HepG2 (cell line): Measurements from ENCODE around the gene ADCK2. TPM values are rescaled to one million over a fixed set of nuclear protein-coding genes. Genes with fewer than 3 reads are reported as not detected.

ENCODE experiments used
- ATAC-seq: fragments of 200-7000 bp; cut with Tn5 transposase; 3 replicates; pipeline ENCODE4 v1.9.1; 2020; ENCODE audit warnings: mild to moderate bottlenecking, moderate library complexity
- BruUV-seq: library from RNA; stranded (reverse); fragments of 400-500 nt; replicated peaks from 2 replicates; lab custom pipeline; 2021; lab: Mats Ljungman, UMichigan
- CTCF ChIA-PET: fragments of 300-600 bp; formaldehyde crosslinking; extraction: SDS; loops from one replicate; lab custom pipeline; 2021; ENCODE audit warnings: low total read pairs, inconsistent platforms, low intra/inter-chr PET ratio; lab: Yijun Ruan, JAX
- POLR2A ChIA-PET: fragments of 350-600 bp; sonication (Branson Sonifier 250); formaldehyde crosslinking; loops from one replicate; lab custom pipeline; 2020; ENCODE audit warnings: antibody characterized with exemption, inconsistent platforms; lab: Yijun Ruan, JAX
- DNase-seq: peaks from one replicate; pipeline ENCODE4 v3.0.0-alpha.2; 2015; ENCODE audit warnings: low spot score
- FAIRE-seq: peaks from 3 replicates; lab custom pipeline; 2011; peaks lifted over from hg19 to GRCh38; lab: Jason Lieb, UNC
- H2AFZ ChIP-seq: one replicate; pipeline ENCODE4 v1.6.1; 2011; ENCODE audit warnings: low read length, inconsistent platforms
- H3K27ac ChIP-seq: fragments of 300-600 bp; 3 replicates; pipeline ENCODE4 v1.8.0; 2011; ENCODE audit warnings: mixed run types, mild to moderate bottlenecking, mixed read lengths, low read length, inconsistent platforms; ENCODE audit not compliant: insufficient read depth; ENCODE audit errors: extremely low read length
- H3K27me3 ChIP-seq, 2 experiments: fragments of 200-600 bp in 1 of 2; 2 replicates in 1 of 2; 3 replicates in 1 of 2; pipeline versions ENCODE4 v1.6.0 to v1.8.0; 2011; ENCODE audit warnings: low read length in 2 of 2, mild to moderate bottlenecking in 2 of 2, moderate library complexity in 2 of 2, inconsistent platforms in 1 of 2; ENCODE audit not compliant: insufficient read depth in 2 of 2, control insufficient read depth in 1 of 2
- H3K36me3 ChIP-seq, 2 experiments: fragments of 200-600 bp in 1 of 2; replicated peaks in 1 of 2; 2 replicates in 1 of 2; 3 replicates in 1 of 2; pipeline versions ENCODE4 v1.5.1 to v1.8.0; 2011; ENCODE audit warnings: low read length in 2 of 2, inconsistent platforms in 1 of 2; ENCODE audit not compliant: insufficient read depth in 2 of 2, control insufficient read depth in 1 of 2
- H3K4me1 ChIP-seq: 2 replicates; pipeline ENCODE4 v1.5.1; 2012; ENCODE audit warnings: low read length, inconsistent platforms; ENCODE audit not compliant: insufficient read depth
- H3K4me2 ChIP-seq: 2 replicates; pipeline ENCODE4 v1.6.0; 2011; ENCODE audit warnings: low read depth, low read length, inconsistent platforms
- H3K4me3 ChIP-seq, 3 experiments: fragments of 200-600 bp in 1 of 3; sonication (generic), shearing (Covaris generic) in 1 of 3; replicated peaks in 1 of 3; 2 replicates each; pipeline ENCODE4 v1.5.1; 2011 to 2016; ENCODE audit warnings: low read length in 3 of 3, inconsistent platforms in 2 of 3, low read depth in 2 of 3, mild to moderate bottlenecking in 2 of 3, control low read depth in 1 of 3, mixed read lengths in 1 of 3; ENCODE audit not compliant: insufficient read depth in 1 of 3
- H3K79me2 ChIP-seq: one replicate; pipeline ENCODE4 v1.6.1; 2011; ENCODE audit warnings: low read length, inconsistent platforms; ENCODE audit not compliant: insufficient read depth
- H3K9ac ChIP-seq: 2 replicates; pipeline ENCODE4 v1.6.0; 2011; ENCODE audit warnings: mild to moderate bottlenecking, low read depth, low read length, inconsistent platforms; ENCODE audit not compliant: insufficient read depth
- H3K9me3 ChIP-seq: 2 replicates; pipeline ENCODE4 v1.5.1; 2012; ENCODE audit warnings: mild to moderate bottlenecking, low read length
- H4K20me1 ChIP-seq: 2 replicates; pipeline ENCODE4 v1.6.0; 2011; ENCODE audit warnings: inconsistent platforms, mild to moderate bottlenecking, low read length, moderate library complexity; ENCODE audit not compliant: insufficient read depth
- FOXJ3 ChIP-seq: sonication (generic); formaldehyde crosslinking; IDR thresholded peaks from 2 replicates; pipeline ENCODE4 v1.4.0; 2020; ENCODE audit warnings: missing genetic modification reagents, mild to moderate bottlenecking, borderline replicate concordance
- GLI4 ChIP-seq: sonication (generic); formaldehyde crosslinking; IDR thresholded peaks from 2 replicates; pipeline ENCODE4 v1.5.1; 2020; ENCODE audit warnings: missing genetic modification reagents, mild to moderate bottlenecking, moderate library complexity, borderline replicate concordance
- RCOR2 ChIP-seq: IDR thresholded peaks from 2 replicates; pipeline ENCODE4 v1.6.1; 2016; ENCODE audit warnings: missing biosample characterization, missing genetic modification reagents
- RFXAP ChIP-seq: sonication (generic); formaldehyde crosslinking; IDR thresholded peaks from 2 replicates; pipeline ENCODE4 v1.4.0; 2020; ENCODE audit warnings: missing genetic modification reagents, borderline replicate concordance
- SYNCRIP ChIP-seq: fragments of 200-400 bp; formaldehyde crosslinking; IDR thresholded peaks from 2 replicates; pipeline ENCODE4 v1.6.1; 2018; ENCODE audit warnings: mild to moderate bottlenecking, low read depth, low read length; ENCODE audit not compliant: insufficient read depth
- TERF1 ChIP-seq: sonication (generic); formaldehyde crosslinking; IDR thresholded peaks from 2 replicates; pipeline ENCODE4 v1.8.0; 2022; ENCODE audit warnings: mild to moderate bottlenecking, missing genetic modification reagents, moderate library complexity
- XBP1 ChIP-seq: sonication (generic); formaldehyde crosslinking; IDR thresholded peaks from 2 replicates; pipeline ENCODE4 v1.5.0; 2020; ENCODE audit warnings: missing genetic modification reagents
- ZBTB4 ChIP-seq: sonication (generic); formaldehyde crosslinking; IDR thresholded peaks from 2 replicates; pipeline ENCODE4 v1.4.0; 2020; ENCODE audit warnings: missing genetic modification reagents, mild to moderate bottlenecking, borderline replicate concordance
- ZNF367 ChIP-seq: sonication (generic); formaldehyde crosslinking; IDR thresholded peaks from 2 replicates; pipeline ENCODE4 v1.4.0; 2020; ENCODE audit warnings: missing genetic modification reagents, borderline replicate concordance
- WGBS: methylation state at CpG from one replicate; pipeline ENCODE4 v1.1.6; 2017; ENCODE audit warnings: low lambda C conversion rate; 5-methylcytosine and 5-hydroxymethylcytosine counted together
- in situ Hi-C: cut with HindIII; loops from 2 replicates; pipeline ENCODE4 v1.10.0; 2017; ENCODE audit warnings: low pct_unique_long_range_greater_than_20kb; ENCODE audit not compliant: extremely low pct_ligation_motif_present
- intact Hi-C: fragments of 100-400 bp; cut with micrococcal nuclease; formaldehyde crosslinking; loops from one replicate; pipeline ENCODE4 v1.10.0; 2022; ENCODE audit not compliant: unreplicated experiment
- polyA plus RNA-seq, 8 experiments: library from polyadenylated mRNA; depleted of rRNA in 3 of 8; stranded (reverse) in 7 of 8; unstranded in 1 of 8; fragments of >200 nt; fragmentation: Illumina TruSeq in 4 of 8; extraction: Trizol in 4 of 8; gene quantifications; 2 replicates each; pipeline versions ENCODE4 v1.2.1 to v1.2.3, GENCODE V29; 2011 to 2016; ENCODE audit warnings: low read depth in 4 of 8, missing spikeins in 1 of 8, mixed read lengths in 1 of 8; ENCODE audit not compliant: insufficient read depth in 1 of 8
- total RNA-seq, 5 experiments: library from RNA; depleted of rRNA; stranded (reverse); fragments of >200 nt; fragmentation: Illumina TruSeq; extraction: Trizol; gene quantifications; 2 replicates each; pipeline ENCODE4 v1.2.3, GENCODE V29; 2016; ENCODE audit warnings: low read depth in 1 of 5
- TF ChIP-seq, protein P1 (sequence below): sonication (generic); formaldehyde crosslinking; IDR thresholded peaks from 2 replicates; pipeline ENCODE4 v1.9.0; 2021; ENCODE audit warnings: mild to moderate bottlenecking, missing genetic modification reagents

Gene ADCK2
- total and polyA plus RNA-seq, 2 of the 13 experiments (the other 11 are each of a cell fraction or from before 2014, with no cell fraction given): 8.6 to 18.8 TPM

DNA sequence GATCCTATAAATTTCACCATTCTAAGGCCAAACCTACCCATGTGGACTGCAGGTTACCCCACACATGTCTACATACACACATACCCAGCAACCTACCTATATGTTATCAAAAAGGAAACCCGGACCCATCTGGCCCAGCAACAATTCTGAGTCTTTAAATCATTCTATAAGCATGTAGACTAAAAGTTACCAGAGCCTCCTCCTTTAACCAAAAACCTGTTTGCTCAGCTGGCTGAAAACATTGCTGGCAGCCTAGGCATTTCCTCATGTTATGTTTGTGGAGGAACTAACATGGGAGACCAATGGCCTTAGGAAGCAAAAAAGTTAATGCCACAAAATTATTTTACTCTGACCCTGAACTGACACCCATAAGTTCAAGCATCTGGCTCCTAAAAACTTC lies 5.3 kb upstream of the ADCK2 start:
- intact Hi-C loops: no loop called here
- no peak overlapping the region for H3K4me3 ChIP-seq
- no peak overlapping the region for H2AFZ ChIP-seq
- no peak overlapping the region for H3K27ac ChIP-seq
- no peak for TF ChIP-seq SYNCRIP
- no peak for TF ChIP-seq XBP1 (CRISPR knock-in tag)
- TF ChIP-seq ZBTB4 (CRISPR knock-in tag): no peak
- TF ChIP-seq GLI4 (CRISPR knock-in tag): no peak
- TF ChIP-seq FOXJ3 (CRISPR knock-in tag): no peak
- no peak for TF ChIP-seq ZNF367 (CRISPR knock-in tag)
- TF ChIP-seq RCOR2 (CRISPR knock-in tag): no peak
- no peak for TF ChIP-seq TERF1 (CRISPR knock-in tag)
- no peak for TF ChIP-seq RFXAP (CRISPR knock-in tag)
- TF ChIP-seq, protein P1, sequence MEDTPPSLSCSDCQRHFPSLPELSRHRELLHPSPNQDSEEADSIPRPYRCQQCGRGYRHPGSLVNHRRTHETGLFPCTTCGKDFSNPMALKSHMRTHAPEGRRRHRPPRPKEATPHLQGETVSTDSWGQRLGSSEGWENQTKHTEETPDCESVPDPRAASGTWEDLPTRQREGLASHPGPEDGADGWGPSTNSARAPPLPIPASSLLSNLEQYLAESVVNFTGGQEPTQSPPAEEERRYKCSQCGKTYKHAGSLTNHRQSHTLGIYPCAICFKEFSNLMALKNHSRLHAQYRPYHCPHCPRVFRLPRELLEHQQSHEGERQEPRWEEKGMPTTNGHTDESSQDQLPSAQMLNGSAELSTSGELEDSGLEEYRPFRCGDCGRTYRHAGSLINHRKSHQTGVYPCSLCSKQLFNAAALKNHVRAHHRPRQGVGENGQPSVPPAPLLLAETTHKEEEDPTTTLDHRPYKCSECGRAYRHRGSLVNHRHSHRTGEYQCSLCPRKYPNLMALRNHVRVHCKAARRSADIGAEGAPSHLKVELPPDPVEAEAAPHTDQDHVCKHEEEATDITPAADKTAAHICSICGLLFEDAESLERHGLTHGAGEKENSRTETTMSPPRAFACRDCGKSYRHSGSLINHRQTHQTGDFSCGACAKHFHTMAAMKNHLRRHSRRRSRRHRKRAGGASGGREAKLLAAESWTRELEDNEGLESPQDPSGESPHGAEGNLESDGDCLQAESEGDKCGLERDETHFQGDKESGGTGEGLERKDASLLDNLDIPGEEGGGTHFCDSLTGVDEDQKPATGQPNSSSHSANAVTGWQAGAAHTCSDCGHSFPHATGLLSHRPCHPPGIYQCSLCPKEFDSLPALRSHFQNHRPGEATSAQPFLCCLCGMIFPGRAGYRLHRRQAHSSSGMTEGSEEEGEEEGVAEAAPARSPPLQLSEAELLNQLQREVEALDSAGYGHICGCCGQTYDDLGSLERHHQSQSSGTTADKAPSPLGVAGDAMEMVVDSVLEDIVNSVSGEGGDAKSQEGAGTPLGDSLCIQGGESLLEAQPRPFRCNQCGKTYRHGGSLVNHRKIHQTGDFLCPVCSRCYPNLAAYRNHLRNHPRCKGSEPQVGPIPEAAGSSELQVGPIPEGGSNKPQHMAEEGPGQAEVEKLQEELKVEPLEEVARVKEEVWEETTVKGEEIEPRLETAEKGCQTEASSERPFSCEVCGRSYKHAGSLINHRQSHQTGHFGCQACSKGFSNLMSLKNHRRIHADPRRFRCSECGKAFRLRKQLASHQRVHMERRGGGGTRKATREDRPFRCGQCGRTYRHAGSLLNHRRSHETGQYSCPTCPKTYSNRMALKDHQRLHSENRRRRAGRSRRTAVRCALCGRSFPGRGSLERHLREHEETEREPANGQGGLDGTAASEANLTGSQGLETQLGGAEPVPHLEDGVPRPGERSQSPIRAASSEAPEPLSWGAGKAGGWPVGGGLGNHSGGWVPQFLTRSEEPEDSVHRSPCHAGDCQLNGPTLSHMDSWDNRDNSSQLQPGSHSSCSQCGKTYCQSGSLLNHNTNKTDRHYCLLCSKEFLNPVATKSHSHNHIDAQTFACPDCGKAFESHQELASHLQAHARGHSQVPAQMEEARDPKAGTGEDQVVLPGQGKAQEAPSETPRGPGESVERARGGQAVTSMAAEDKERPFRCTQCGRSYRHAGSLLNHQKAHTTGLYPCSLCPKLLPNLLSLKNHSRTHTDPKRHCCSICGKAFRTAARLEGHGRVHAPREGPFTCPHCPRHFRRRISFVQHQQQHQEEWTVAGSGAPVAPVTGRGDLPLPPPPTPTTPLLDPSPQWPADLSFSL: no peak
- no peaks in the 10 kb centered on the region for H4K20me1 ChIP-seq
- ATAC-seq: no peak
- no peak overlapping the region for H3K4me2 ChIP-seq
- H3K79me2 ChIP-seq: no peaks in the 10 kb centered on the region
- CTCF ChIA-PET: no interaction called here
- no peak for DNase-seq
- POLR2A ChIA-PET: no interaction called here
- H3K27me3 ChIP-seq: peaks cover 0 to 10% of the 10 kb centered on the region in 2 experiments; a peak in 1 of 5 replicates
- peaks cover 7% of the 10 kb centered on the region for H3K4me1 ChIP-seq
- 0% methylated on average over 1 of the region's 1 CpG for WGBS
- no TSS peak for BruUV-seq
- in situ Hi-C loops: no loop called here
- H3K36me3 ChIP-seq: no peaks in the 10 kb centered on the region
- FAIRE-seq: no peak
- H3K9ac ChIP-seq: no peak overlapping the region
- no peaks in the 10 kb centered on the region for H3K9me3 ChIP-seq
